NCI-H1092 (cell line): ENCODE data around the gene PATE2.

Experiments used
- DNase-seq: peaks from one replicate; lab custom pipeline; 2025; lab: John Stamatoyannopoulos, UW

Gene PATE2

GRCh38 chr11:125778728-125779127 is at the start of gene PATE2:
Gene PATE2 (minus strand): TSS chr11:125778828. CDS start chr11:125778773, 55 bp downstream.
- no peak for DNase-seq

- no peak for DNase-seq
Observed at GRCh38 chr11:125807909-125808308, 29.3 kb upstream of the PATE2 start.

- no peak for DNase-seq
Observed at GRCh38 chr11:125802387-125802786, 23.8 kb upstream of the PATE2 start.

- DNase-seq: no peak
Observed at GRCh38 chr11:125799808-125800207, 21.2 kb upstream of the PATE2 start.

- no peak for DNase-seq
Observed at GRCh38 chr11:125797641-125798040, 19.0 kb upstream of the PATE2 start.

GRCh38 chr11:125790825-125791224 is 12.2 kb upstream of the PATE2 start:
- DNase-seq: no peak

- DNase-seq: no peak
Observed at GRCh38 chr11:125787827-125788226, 9.2 kb upstream of the PATE2 start, which contains the start of gene PATE3. Gene PATE3 (plus strand): TSS chr11:125788127. CDS start chr11:125788152, 25 bp downstream.

GRCh38 chr11:125784678-125785077 is 6.0 kb upstream of the PATE2 start:
- no peak for DNase-seq

- no peak for DNase-seq
Observed at GRCh38 chr11:125777309-125777708, 1.3 kb downstream of the PATE2 start.

GRCh38 chr11:125773516-125773915 is 5.1 kb downstream of the PATE2 start:
- no peak for DNase-seq

GRCh38 chr11:125772834-125773505 is 5.7 kb downstream of the PATE2 start:
- no peak for DNase-seq

- no peak for DNase-seq
Observed at GRCh38 chr11:125770583-125770982, 8.0 kb downstream of the PATE2 start.

GRCh38 chr11:125768336-125769046 is 10.1 kb downstream of the PATE2 start:
- no peak for DNase-seq

GRCh38 chr11:125766251-125766650 is 12.4 kb downstream of the PATE2 start:
- DNase-seq: no peak

- DNase-seq: no peak
Observed at GRCh38 chr11:125763483-125763882, 15.1 kb downstream of the PATE2 start.

- DNase-seq: no peak
Observed at GRCh38 chr11:125762445-125762844, 16.2 kb downstream of the PATE2 start.

- DNase-seq: no peak
Observed at GRCh38 chr11:125756050-125756449, 22.6 kb downstream of the PATE2 start.

GRCh38 chr11:125750629-125751028 is 28.0 kb downstream of the PATE2 start:
- DNase-seq: no peak

GRCh38 chr11:125745979-125746378 is 32.6 kb downstream of the PATE2 start, which contains the start of gene PATE1:
Gene PATE1 (plus strand): TSS chr11:125746279. CDS start chr11:125746305, 26 bp downstream.
- no peak for DNase-seq

GRCh38 chr11:125743681-125744080 is 34.9 kb downstream of the PATE2 start:
- DNase-seq: no peak

GRCh38 chr11:125740617-125741016 is 38.0 kb downstream of the PATE2 start:
- DNase-seq: no peak

GRCh38 chr11:125728969-125729368 is 49.7 kb downstream of the PATE2 start:
- no peak for DNase-seq
